ENCODE measurements around the gene WDR70.

The WDR70 gene

DNA sequence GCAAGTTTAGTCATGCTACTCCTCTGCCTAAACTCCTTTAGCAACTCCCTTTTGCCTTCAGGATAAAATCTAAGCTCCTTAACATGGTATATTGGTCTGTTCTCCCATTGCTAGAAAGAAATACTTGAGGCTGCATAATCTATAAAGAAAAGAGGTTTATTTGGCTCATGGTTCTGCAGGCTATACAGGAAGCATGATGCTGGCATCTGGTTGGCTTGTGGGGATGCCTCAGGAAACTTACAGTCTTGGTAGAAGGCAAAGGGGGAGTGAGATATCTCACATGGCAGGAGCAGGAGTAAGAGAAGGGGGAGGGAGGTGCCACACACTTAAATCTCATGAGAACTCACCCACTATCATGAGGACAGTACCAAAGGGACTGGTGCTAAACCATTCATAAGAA lies 315.7 kb downstream of the WDR70 start:
- DNase-seq = no peak

DNA sequence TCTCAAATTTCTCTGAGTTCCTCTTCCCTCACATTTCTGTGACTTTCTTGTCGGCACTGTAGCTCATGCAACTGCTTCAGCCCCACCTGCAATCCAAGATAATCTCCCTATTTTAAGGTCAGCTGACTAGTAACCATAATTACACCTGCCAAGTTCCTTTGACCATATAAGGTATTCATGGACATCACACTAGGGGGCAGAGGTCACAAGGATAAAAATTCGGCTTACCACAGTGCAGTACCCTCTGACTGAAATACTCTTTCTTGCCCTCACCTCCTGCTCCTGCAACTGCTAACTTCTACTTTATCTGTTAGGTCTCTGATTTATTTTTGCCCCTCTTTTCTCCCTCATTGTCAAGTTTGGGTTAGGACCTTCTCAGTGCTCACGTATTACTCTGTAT lies 316.5 kb downstream of the WDR70 start:
- DNase-seq = no peak

DNA sequence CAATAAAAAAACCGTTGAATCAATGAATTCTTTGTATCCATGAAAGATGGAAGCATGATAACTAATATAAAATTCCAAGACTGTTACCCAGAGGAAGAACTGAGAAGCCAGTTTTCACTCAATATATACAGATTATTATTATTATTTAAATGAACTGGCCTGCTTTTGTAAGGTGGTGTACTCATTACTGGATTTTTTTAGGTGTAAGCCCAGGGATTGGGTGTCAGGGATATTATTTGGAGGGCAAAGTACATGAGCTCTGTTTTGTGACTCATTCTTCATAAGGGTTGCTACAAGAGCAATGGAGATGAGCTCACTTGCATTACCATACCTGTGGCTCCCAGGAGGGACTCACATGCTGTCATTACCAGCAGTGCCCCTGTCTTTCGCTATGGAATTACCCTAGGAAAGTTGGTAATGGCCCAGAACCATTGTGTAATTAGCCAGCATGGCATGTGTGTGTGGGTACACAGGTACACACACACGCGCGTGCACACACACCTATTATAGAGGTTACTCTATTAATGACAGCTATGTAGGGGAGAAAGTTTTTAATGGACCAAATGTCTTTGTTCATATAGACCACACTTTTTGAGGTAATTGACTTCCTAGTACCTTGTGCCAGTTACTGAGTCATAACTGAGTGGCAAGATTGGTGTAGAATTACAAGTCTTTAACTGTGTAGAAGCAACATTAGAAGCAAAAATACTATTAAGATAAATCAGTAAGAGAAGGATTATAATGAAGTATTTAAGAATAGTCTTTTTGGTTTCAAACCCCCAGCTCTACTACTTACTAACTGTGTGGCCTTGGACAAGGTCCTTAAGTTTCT lies 317.3 kb downstream of the WDR70 start:
- no peak for DNase-seq

DNA sequence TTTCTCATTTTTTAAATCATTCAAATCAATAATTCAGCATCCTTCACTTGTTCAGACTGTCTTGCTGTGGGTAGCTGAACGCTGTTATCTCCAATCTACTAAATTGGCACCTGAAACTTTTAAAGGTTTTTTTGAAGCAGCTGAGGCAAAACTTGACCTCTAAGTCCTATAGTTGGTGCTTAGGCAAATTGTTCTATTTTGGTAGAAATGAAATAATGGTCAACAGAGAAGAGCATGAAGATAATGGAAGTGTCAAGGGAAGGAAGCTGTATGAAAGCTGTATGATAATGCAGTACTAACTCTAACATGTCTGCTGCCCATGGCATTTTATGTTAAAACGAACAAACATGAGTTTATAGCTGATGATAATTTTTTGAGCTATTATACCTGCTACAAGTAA lies 322.8 kb downstream of the WDR70 start:
- no peak for DNase-seq

DNA sequence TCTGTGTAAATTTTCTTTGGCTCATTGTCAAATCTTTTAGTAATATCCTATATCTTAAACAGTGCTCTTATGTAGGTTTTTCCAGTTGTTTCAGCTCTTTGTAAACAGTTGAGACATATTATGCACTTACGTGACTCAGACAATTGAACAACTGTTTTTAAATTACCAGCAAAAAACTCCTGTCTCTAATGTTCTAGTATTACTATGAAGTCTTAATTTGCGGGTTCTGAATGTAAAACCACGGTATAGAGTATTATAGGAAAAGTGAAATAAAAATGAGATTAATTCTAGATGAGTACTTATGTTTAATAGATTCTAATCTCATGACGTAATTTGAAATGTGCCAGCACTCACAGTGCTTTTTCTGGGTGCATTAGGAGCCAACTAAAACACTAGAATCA lies 324.7 kb downstream of the WDR70 start:
- no peak for DNase-seq

DNA sequence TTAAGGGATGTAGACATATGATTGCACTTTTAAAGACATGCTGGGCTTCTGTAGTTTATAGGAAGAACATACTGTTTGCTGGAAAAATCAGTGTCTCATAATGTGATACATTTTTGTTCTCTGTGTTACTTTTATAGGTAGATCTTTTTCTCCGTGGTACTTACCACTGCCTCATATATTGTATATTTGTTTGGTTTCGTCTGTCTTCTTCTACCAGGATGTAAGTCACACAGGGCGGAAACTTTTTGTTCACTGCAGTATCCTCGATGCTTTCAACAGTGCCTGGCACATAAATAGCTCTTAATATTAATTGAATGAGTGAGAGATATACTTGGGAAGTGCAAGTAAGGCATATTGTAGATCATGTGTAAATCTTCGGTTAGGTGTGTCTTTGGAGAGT lies 325.3 kb downstream of the WDR70 start:
- no peak for DNase-seq

DNA sequence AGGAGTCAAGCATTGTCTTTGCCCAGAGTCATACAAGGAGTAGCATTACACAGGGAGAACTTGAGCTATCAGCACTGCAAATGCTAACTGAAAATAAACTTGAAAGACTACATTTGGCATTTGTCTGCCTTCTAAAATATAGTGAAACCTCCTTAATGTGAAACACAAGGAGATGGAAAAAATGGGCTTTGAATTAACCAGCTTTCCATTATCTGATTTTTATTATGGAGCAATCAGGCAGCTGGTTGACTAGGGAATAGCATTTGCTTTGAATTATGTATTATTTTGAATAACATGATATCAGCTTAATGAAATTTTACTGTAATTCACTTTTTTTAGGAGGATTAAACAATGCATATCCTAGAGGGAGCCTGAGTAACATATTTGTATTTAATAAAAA lies 329.9 kb downstream of the WDR70 start:
- no peak for DNase-seq

DNA sequence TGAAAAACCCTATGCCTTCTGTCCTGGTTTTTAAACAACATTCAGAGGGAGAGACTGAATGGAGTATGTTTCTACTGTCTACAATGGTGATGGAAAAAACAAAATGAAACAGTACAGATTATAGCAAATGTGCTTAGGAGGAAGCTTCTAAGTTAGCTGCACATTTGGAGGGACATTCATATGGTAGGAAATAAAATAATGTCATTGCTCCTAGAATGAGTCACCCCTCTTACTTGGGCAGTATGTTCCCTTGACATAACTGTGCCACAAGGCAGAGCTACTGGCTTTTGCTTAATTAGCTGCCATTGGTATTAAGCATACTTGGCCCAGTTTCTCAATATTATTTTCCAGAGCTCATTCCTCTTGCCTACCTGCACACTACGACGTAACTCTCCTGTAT lies 331.8 kb downstream of the WDR70 start:
- DNase-seq = no peak

DNA sequence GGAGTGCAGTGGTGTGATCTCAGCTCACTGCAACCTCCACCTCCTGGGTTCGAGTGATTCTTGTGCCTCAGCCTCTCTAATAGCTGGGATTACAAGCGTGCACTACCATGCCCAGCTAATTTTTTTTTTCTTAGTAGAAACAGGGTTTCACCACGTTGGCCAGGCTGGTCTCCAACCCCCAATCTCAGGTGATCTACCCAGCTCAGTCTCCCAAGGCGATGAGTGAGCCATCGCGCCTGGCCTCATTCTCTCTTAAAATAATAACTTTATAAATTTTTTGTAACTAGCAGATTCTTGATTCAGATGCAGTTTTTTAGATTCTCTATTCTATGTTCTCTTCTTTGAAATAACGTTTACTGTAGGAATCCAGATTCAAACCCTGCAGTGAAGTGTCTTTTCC lies 333.6 kb downstream of the WDR70 start:
- no peak for DNase-seq

DNA sequence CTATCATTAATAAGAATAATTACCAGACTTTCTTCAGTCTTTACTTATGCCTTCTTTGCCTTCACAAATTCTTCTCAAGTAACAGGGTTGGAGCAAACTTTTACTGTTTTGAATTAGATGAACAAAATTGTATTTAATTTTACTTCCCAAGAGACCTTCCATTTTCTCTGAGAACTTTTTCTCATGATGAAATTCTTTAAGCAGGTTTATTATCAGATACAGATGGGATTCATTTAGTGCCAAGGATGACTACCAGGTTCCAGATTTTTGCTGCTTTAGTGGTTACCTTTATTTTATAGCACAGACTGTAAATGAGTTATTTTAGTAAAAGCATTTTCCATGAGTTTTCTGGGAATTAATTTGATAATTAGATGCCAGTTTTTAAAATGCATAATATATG lies 335.6 kb downstream of the WDR70 start:
- no peak for DNase-seq

DNA sequence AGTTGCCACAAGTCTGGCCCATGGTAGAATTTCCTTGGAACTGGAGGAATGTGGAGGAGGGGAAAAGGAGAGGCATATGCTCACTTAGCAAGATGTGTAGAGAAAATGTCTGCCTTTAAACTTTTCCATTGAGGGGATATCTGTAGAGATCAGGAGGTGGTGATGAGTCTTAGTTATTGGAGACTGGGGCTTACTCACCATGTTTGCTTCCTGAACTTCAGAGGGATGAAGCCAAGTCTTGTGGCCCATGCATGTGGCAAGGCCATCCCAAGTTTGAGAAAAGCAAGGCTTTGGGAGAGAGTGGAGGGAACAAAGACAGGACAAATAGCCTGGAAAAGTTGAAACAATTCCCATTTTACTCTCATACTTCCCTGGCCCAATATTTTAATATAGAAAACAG lies 336.2 kb downstream of the WDR70 start:
- DNase-seq = no peak

DNA sequence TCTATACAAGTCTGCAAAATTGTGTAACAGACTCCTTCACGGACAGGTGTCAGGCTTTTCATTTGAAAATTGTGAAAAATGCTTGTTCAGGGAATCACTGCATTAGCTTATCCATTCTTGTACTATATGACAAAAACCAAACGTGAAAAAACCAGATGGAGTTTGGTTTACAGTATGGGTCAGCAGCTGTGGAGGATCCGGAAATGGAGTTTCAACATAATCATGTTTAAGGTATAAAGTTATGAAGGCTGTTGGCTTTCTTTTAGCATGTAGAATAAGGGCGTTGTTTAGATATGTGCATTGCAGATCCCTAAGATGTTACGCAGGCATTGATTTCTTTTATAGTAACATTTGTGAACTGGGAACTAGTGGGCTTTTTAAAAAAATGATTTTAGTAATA lies 336.9 kb downstream of the WDR70 start:
- DNase-seq = no peak

DNA sequence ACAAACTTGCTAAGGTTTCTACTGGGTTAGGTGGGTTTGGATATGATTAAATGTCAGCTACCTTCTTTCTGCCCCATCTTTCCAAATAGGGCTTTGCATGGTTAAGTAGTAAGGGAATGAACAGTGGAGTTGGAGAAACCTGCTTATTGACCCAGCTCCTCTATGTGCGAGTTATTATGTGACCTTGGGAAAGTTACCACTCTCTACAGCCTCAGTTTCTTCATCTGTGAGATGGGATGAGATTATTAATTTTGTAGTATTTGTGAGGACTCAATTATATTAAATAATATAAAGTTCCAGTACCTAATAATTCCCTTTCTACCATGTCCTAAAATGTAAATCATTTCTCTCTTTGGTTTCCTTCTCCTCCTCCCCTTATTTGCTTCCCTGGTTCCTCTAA lies 337.3 kb downstream of the WDR70 start:
- no peak for DNase-seq

DNA sequence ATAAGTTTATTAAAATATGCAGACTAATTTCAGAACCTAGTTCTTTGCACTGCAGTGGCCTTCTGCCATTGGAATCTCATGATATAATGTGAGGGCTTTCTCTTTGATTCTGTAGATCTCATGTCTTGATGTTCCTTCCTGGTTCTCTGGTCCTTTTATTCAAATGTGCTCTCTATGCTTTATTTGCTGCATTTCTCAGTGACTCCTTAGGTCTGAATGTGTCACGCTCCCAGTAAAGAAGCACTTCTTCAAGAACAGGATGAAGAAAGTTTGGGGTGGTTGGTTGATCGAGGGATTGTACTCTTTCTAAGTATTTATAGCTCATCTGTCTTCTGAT lies 338.1 kb downstream of the WDR70 start:
- DNase-seq = no peak

DNA sequence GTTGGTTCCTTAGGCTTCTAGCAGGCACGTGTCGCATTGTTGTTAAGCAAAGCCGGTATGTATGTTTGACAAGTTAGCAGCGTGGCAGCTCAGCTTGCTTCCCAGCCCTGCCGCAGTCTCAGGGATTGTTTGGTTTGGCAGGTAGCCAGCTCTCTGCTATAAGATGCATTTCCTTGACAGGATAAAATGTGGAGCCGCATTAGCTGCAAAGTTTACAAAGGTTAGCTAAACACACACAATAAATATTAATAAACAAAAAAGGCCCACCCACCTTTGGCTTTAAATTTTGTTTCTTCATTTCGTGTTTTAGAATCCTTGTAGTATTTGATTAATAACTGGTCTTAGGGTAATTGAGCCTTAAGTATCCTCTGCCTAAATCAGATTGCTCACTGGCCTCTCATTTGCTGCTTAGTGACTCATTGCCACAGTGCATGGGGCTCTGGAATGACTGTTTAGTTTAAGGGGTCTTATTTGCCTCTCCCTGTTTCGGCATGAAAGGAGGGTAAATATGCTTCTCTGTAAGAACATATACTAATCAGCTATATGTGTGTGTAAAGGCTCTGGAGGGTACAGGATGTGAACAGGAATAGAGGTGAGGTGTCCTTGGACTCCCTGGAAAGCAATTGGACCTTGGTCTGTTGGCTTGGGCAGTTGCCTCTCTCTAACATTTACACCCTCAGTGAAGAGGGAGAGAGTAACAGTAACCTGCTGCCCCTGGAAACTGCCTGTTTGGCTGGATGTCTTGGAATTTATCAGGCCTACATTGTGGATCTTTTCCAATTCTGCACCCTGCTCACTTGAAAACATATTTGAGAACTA lies 338.7 kb downstream of the WDR70 start:
- no peak for DNase-seq

DNA sequence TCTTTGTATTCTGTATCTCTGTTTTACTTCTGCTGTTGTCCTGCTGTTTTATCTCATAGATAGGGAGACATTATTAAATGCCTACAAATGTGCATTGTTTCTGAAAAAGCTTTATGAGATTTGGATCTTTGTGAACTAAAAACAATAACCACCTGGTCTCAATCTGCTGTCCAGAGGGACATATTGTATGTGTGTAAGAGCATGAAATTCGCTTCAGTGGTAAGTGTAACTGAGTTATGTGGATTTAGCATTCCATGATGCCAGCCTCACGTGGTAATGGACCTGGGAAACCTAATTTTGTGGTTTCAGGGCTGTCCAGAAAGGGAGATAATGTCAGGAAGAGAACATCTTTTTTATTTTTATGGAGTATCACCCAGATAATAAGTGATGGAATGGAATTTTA lies 341.4 kb downstream of the WDR70 start:
- DNase-seq = no peak

DNA sequence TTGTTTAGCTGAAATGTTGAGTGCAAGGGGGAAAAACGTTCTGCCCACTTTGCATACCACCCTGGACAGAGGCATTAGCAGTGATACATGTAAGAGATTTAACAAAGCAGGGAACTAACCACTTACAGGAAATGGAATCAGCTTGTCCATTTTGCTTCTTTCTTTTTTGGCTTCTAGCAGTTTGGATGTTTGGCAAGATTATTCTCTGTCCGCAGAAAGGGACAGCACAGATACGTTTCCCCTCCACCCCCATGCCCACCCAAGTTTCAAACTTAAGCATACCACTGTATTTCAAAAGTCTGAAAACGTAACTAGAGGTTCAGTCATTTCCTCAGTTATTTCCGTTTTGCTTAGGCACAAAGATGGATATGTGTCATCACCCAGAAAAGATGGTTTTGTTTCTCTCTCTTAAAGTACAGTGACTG lies 342.3 kb downstream of the WDR70 start:
- peak in 1 of 2 donors; percentile 9 for DNase-seq

DNA sequence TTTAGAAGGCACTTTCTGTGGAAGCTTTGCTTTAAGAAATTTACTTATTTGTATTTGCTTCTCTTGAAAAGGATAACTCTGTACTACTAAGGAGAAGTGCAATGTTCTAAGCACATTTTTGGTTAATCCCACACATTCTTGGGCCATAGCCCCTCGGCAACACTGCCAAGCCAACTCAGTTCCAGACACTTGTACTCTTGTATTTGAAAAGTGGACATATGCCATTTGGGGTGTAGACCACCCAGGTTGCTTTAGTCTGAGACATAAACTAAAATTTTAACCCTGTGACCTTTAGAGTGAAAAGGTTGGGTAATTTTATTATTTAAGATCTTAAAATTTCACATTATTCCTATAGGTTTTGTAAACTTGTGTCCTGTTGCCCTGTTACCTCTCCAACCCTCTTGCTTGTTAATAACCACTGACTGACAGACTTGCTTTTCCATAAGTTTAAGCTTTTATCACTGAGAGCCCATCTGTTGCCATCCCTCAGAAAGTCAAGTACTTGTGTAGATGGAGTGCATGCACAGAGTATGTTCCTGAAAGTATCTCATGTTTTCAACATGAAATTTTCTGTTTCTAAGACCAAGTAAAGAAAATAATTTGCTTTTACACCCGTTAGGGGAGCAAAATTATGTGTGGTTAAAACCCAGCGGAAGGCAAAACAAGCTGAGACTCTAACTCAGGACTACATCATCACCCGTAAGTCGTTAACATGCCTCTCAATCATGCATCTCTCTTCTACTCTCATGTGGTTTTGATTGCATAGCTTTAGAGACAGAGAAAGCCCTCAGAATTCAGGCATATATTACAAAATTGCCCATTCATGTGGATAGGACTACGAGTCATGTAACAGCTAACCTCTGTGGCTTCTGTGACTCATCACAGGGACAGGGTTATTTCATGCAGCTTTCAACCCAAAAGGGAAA lies 343.4 kb downstream of the WDR70 start:
- DNase-seq = peak; percentile 11 to 25

DNA sequence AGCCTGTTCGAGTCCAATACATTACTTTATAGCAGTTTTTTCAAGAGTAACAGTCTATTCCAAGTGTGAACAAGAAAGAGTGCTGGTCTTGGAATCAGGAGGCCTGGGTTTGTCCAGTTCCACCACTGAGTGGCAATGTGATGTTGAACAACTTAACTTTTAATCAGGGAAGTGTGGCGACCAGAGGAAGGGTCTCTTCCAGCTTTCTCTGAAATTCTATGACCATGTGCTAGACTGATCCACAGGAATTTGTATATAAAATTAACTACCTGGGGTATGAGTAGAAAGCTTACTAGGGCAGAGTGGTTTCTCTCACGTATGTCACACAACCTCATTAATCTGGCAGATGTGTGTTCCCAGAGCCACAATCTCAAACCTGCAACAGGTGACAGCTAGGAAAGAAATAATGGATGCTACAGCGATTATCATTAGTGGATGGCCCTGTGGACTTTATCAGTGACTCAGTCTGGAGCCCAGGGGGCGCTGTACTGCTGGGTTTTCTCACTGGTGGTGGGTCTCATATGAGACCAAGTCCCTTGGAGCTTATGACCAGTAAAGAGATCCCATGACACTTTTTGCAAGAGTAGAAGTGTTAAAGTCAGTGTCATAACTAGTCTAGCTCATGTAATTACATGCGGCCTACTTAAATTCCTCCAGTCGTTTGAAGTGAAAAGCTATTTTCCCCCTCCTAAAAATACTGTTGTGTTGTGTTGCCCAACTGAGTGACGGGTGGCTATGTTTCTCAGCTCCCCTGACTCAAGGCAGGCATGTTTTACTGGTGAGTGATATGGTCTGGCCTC lies 344.2 kb downstream of the WDR70 start:
- peak in 1 of 2 donors; percentile 3 for DNase-seq

DNA sequence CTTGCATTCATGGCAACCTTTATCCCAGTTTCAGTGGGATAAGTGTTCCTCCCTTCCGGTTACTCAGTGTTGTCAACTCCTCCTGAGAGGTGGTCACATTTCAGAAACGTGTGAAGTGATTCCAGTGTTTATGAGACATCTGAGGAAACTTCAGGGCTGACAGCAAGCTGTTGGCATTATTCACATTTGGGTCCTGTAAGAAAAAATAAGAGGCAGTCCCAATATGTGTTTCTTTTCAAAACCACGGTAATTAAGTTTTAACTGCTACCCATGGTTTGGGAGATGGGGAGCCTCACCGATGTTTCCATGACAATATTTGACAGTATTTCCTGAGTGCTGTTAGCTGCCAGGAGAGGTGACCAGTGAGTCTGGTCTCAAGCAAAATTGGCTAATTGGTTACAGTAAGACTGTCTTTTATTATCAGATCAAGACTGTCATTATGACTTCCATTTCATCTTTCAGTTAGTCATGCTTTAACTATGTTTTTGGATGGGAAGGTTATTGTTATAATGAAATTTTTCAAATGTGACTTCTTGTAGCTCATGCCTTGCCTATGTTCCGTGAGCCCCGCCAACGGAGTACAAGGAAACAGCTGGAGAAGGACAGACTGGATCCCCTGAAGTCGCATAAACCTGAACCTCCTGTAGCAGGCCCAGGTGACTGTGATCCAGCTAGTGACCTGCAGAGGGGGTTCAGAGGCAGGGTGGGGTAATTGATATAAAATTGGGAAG lies 345.4 kb downstream of the WDR70 start:
- DNase-seq = no peak

DNA sequence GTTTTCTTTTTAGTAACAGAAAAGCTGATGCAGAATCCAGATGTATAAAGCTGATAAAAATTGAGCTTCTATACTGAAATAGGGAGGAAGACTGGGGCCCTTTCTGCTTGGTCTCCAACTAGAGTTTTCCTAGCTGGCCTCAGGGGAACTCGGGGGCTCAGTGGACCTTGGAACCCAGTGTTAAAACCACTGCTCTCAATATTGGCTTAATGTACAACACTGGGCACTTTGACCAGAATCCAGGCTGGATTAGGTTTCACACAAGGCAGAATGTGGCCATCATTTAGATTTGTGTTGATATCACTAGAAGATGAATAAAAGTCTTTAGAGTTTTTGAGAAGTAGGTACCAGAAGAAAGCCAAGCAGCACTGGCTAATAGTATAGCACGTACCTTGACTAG lies 346.1 kb downstream of the WDR70 start:
- no peak for DNase-seq

DNA sequence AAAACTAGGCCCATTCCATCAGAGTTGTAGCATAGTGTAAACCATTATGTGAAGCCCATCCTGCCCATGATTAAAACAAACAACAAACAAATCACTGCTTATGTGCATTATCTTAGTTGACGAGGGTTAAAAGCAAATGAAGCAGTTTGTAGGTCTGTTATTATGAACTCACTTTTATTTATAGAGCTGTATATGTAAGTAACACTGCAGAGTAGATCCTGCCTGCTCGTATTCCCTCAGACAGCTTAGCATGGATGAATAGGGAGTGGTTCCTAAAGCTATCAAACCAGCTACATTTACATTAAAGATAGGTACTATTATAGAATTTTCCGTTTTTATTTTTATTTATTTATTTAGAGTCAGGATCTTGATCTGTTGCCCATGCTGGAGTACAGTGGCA lies 348.1 kb downstream of the WDR70 start:
- DNase-seq = no peak
